PC-3 (cell line): Measurements from ENCODE around the gene TMEM184B.

Experiments
- EZH2 ChIP-seq: fragments of 300-600 bp; sonication (generic); IDR thresholded peaks from one replicate; pipeline ENCODE4 v1.6.1; 2017; ENCODE audit warnings: antibody characterized with exemption, mild to moderate bottlenecking, low read length; ENCODE audit not compliant: unreplicated experiment
- EZH2phosphoT487 ChIP-seq: fragments of 300-600 bp; sonication (generic); IDR thresholded peaks from 2 replicates; pipeline ENCODE4 v1.6.1; 2018; ENCODE audit warnings: mild to moderate bottlenecking, antibody characterized with exemption, low read length, borderline replicate concordance
- TF ChIP-seq, protein P1 (sequence below): fragments of 300-600 bp; sonication (generic); conservative IDR thresholded peaks from 2 replicates; pipeline ENCODE4 v1.5.1; 2017; ENCODE audit warnings: antibody characterized with exemption, low read depth, mild to moderate bottlenecking, low read length

GRCh38 chr22:38230916-38231315, 41.9 kb downstream of the TMEM184B start:
- TF ChIP-seq, protein P1, sequence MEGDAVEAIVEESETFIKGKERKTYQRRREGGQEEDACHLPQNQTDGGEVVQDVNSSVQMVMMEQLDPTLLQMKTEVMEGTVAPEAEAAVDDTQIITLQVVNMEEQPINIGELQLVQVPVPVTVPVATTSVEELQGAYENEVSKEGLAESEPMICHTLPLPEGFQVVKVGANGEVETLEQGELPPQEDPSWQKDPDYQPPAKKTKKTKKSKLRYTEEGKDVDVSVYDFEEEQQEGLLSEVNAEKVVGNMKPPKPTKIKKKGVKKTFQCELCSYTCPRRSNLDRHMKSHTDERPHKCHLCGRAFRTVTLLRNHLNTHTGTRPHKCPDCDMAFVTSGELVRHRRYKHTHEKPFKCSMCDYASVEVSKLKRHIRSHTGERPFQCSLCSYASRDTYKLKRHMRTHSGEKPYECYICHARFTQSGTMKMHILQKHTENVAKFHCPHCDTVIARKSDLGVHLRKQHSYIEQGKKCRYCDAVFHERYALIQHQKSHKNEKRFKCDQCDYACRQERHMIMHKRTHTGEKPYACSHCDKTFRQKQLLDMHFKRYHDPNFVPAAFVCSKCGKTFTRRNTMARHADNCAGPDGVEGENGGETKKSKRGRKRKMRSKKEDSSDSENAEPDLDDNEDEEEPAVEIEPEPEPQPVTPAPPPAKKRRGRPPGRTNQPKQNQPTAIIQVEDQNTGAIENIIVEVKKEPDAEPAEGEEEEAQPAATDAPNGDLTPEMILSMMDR: no peak
- TF ChIP-seq EZH2 (no peak), EZH2phosphoT487 (no peak)
